Measurements from ENCODE around the gene MAN2A2. TPM values are rescaled to one million over a fixed set of nuclear protein-coding genes. Genes with fewer than 3 reads are reported as not detected.

The MAN2A2 gene
- total and polyA plus RNA-seq, 2 donors (not counting 1 experiment from before 2014, with no cell fraction given), result 11.3 to 36.0 TPM

- Histone ChIP-seq H3K79me2 (ENCODE audit: control insufficient read depth, insufficient read depth, low read length) (peaks cover 3% of the 10 kb centered on the region), H3K9ac (ENCODE audit: insufficient read depth, low read length) (no peak overlapping the region), H3K4me1 (ENCODE audit: control insufficient read depth, extremely low read depth, insufficient read depth, low read length) (peaks cover 6% of the 10 kb centered on the region), H4K20me1 (ENCODE audit: control insufficient read depth, extremely low read depth, insufficient read depth, low read length) (no peaks in the 10 kb centered on the region), H2AFZ (ENCODE audit: low read length) (no peak overlapping the region), H3K36me3 (ENCODE audit: control insufficient read depth, insufficient read depth, low read length) (peaks cover 17% of the 10 kb centered on the region), H3K4me3 (replicated peaks in 1 of 4; ENCODE audit: control extremely low read depth in 1 of 4, insufficient read depth in 1 of 4, low read depth in 3 of 4, low read length in 4 of 4) (no peak overlapping the region), H3K9me3 (ENCODE audit: control insufficient read depth, insufficient read depth, low read depth, low read length) (no peaks in the 10 kb centered on the region), H3K4me2 (ENCODE audit: extremely low read depth, insufficient read depth, low read length) (no peak overlapping the region), H3K27ac (ENCODE audit: insufficient read depth, low read length) (no peak overlapping the region), H3K27me3 (ENCODE audit: control insufficient read depth, insufficient read depth, low read length) (no peaks in the 10 kb centered on the region)
- DNase-seq (ENCODE audit: low read depth in 2 of 2), result no peak
- TF ChIP-seq CTCF (conservative IDR thresholded peaks at IDR 0.05 in 1 of 2, IDR thresholded peaks at IDR 0.05 in 1 of 2; ENCODE audit: low read depth in 1 of 2, low read length in 2 of 2) (no peak), EZH2 (IDR thresholded peaks at IDR 0.05; ENCODE audit: low read length, missing control alignments) (no peak)
Measured at GRCh38 chr15:90962021-90962420, 58.9 kb downstream of the MAN2A2 start.

- TF ChIP-seq EZH2 (IDR thresholded peaks at IDR 0.05; ENCODE audit: low read length, missing control alignments) (no peak), CTCF (conservative IDR thresholded peaks at IDR 0.05 in 1 of 2, IDR thresholded peaks at IDR 0.05 in 1 of 2; ENCODE audit: low read depth in 1 of 2, low read length in 2 of 2) (no peak)
- Histone ChIP-seq H2AFZ (ENCODE audit: low read length) (no peak overlapping the region), H3K27me3 (ENCODE audit: control insufficient read depth, insufficient read depth, low read length) (no peaks in the 10 kb centered on the region), H3K4me2 (ENCODE audit: extremely low read depth, insufficient read depth, low read length) (no peak overlapping the region), H3K4me1 (ENCODE audit: control insufficient read depth, extremely low read depth, insufficient read depth, low read length) (no peaks in the 10 kb centered on the region), H3K9me3 (ENCODE audit: control insufficient read depth, insufficient read depth, low read depth, low read length) (no peaks in the 10 kb centered on the region), H3K9ac (ENCODE audit: insufficient read depth, low read length) (no peak overlapping the region), H3K27ac (ENCODE audit: insufficient read depth, low read length) (no peak overlapping the region), H3K36me3 (ENCODE audit: control insufficient read depth, insufficient read depth, low read length) (peaks cover 16% of the 10 kb centered on the region), H4K20me1 (ENCODE audit: control insufficient read depth, extremely low read depth, insufficient read depth, low read length) (no peaks in the 10 kb centered on the region), H3K4me3 (replicated peaks in 1 of 4; ENCODE audit: control extremely low read depth in 1 of 4, insufficient read depth in 1 of 4, low read depth in 3 of 4, low read length in 4 of 4) (no peak overlapping the region), H3K79me2 (ENCODE audit: control insufficient read depth, insufficient read depth, low read length) (no peaks in the 10 kb centered on the region)
- DNase-seq (ENCODE audit: low read depth in 2 of 2), result no peak
Measured at GRCh38 chr15:90966262-90966661, 63.2 kb downstream of the MAN2A2 start.

- Histone ChIP-seq H3K36me3 (ENCODE audit: control insufficient read depth, insufficient read depth, low read length) (peaks cover 16% of the 10 kb centered on the region), H3K27me3 (ENCODE audit: control insufficient read depth, insufficient read depth, low read length) (no peaks in the 10 kb centered on the region), H3K4me3 (replicated peaks in 1 of 4; ENCODE audit: control extremely low read depth in 1 of 4, insufficient read depth in 1 of 4, low read depth in 3 of 4, low read length in 4 of 4) (no peak overlapping the region), H3K9me3 (ENCODE audit: control insufficient read depth, insufficient read depth, low read depth, low read length) (no peaks in the 10 kb centered on the region), H3K79me2 (ENCODE audit: control insufficient read depth, insufficient read depth, low read length) (no peaks in the 10 kb centered on the region), H3K27ac (ENCODE audit: insufficient read depth, low read length) (no peak overlapping the region), H3K4me1 (ENCODE audit: control insufficient read depth, extremely low read depth, insufficient read depth, low read length) (no peaks in the 10 kb centered on the region), H4K20me1 (ENCODE audit: control insufficient read depth, extremely low read depth, insufficient read depth, low read length) (no peaks in the 10 kb centered on the region), H3K4me2 (ENCODE audit: extremely low read depth, insufficient read depth, low read length) (no peak overlapping the region), H3K9ac (ENCODE audit: insufficient read depth, low read length) (no peak overlapping the region), H2AFZ (ENCODE audit: low read length) (no peak overlapping the region)
- no peak for TF ChIP-seq EZH2 (IDR thresholded peaks at IDR 0.05; ENCODE audit: low read length, missing control alignments)
- TF ChIP-seq CTCF (conservative IDR thresholded peaks at IDR 0.05 in 1 of 2, IDR thresholded peaks at IDR 0.05 in 1 of 2; ENCODE audit: low read depth in 1 of 2, low read length in 2 of 2), result no peak
- DNase-seq (ENCODE audit: low read depth in 2 of 2), result no peak
Measured at GRCh38 chr15:90967206-90967605, 64.1 kb downstream of the MAN2A2 start.
